GM21447 (cell line): Measurements from ENCODE around the gene CEACAM19.
"Not testable (repeated sequence)": the region's sequence is repeated elsewhere in the genome, so short reads cannot be mapped to it uniquely, and the experiment has no call there.

ENCODE experiments used
- ATAC-seq: cut with Tn5 transposase; IDR thresholded peaks from one replicate; pipeline ENCODE4 v1.9.1; 2021; ENCODE audit not compliant: unreplicated experiment

The CEACAM19 gene

GRCh38 chr19:44645407-44646048 lies 25.8 kb upstream of the CEACAM19 start:
- no peak for ATAC-seq

- no peak for ATAC-seq
Measured at GRCh38 chr19:44646049-44646416, 25.2 kb upstream of the CEACAM19 start.

- no peak for ATAC-seq
Measured at GRCh38 chr19:44647144-44647543, 24.1 kb upstream of the CEACAM19 start.

- no peak for ATAC-seq
Measured at GRCh38 chr19:44648631-44649251, 22.5 kb upstream of the CEACAM19 start.

- no peak for ATAC-seq
Measured at GRCh38 chr19:44649578-44650145, 21.6 kb upstream of the CEACAM19 start.

- no peak for ATAC-seq
Measured at GRCh38 chr19:44653343-44653742, 17.9 kb upstream of the CEACAM19 start.

GRCh38 chr19:44653977-44654774 lies 17.1 kb upstream of the CEACAM19 start:
- ATAC-seq, result no peak

- no peak for ATAC-seq
Measured at GRCh38 chr19:44657211-44657921, 13.9 kb upstream of the CEACAM19 start.

GRCh38 chr19:44658069-44658733 lies 13.1 kb upstream of the CEACAM19 start:
- ATAC-seq, result no peak

GRCh38 chr19:44660081-44660480 lies 11.2 kb upstream of the CEACAM19 start:
- ATAC-seq, result no peak

- ATAC-seq, result no peak
Measured at GRCh38 chr19:44661205-44661604, 10.1 kb upstream of the CEACAM19 start.

- ATAC-seq, result no peak
Measured at GRCh38 chr19:44661904-44662303, 9.4 kb upstream of the CEACAM19 start.

- ATAC-seq, result no peak
Measured at GRCh38 chr19:44662691-44663385, 8.4 kb upstream of the CEACAM19 start.

GRCh38 chr19:44663996-44664395 lies 7.3 kb upstream of the CEACAM19 start:
- no peak for ATAC-seq

GRCh38 chr19:44664976-44665375 lies 6.3 kb upstream of the CEACAM19 start:
- no peak for ATAC-seq

GRCh38 chr19:44666852-44667556 lies 4.3 kb upstream of the CEACAM19 start:
- ATAC-seq, result no peak

- ATAC-seq, result no peak
Measured at GRCh38 chr19:44668985-44669764, 2.1 kb upstream of the CEACAM19 start.

GRCh38 chr19:44670027-44670426 lies 1.3 kb upstream of the CEACAM19 start:
- ATAC-seq, result not testable (repeated sequence)

GRCh38 chr19:44672226-44672625 lies 944 bp downstream of the CEACAM19 start:
- ATAC-seq, result no peak
